ENCODE measurements around the gene CT47B1.
"Not testable (repeated sequence)": the region's sequence is repeated elsewhere in the genome, so short reads cannot be mapped to it uniquely, and the experiment has no call there.

CT47B1 gene

GRCh38 chrX:120875766-120876165 lies at the start of gene CT47B1:
TSS of gene CT47B1 (minus strand) at chrX:120875866. CDS start at chrX:120875670, 196 bp downstream.
- not testable (repeated sequence) for H3K9me3 Mint-ChIP-seq; H3K27me3 Mint-ChIP-seq (ENCODE audit: low read depth); H3K36me3 Mint-ChIP-seq (ENCODE audit: low read depth); H3K4me3 Mint-ChIP-seq; H3K4me1 Mint-ChIP-seq; H3K27ac Mint-ChIP-seq

- Mint-ChIP-seq H3K27me3 (ENCODE audit: low read depth) (peaks cover 3% of the 10 kb centered on the region), H3K4me3 (no peak overlapping the region), H3K27ac (no peak overlapping the region), H3K9me3 (peaks cover 6% of the 10 kb centered on the region), H3K4me1 (no peaks in the 10 kb centered on the region), H3K36me3 (ENCODE audit: low read depth) (no peaks in the 10 kb centered on the region)
- TF ChIP-seq CTCF (IDR thresholded peaks at IDR 0.05; ENCODE audit: unreplicated experiment in 3 of 3): no peak
These were observed 748 bp downstream of the CT47B1 start for GRCh38 chrX:120874678-120875557.

GRCh38 chrX:120857240-120857639 lies 18.4 kb downstream of the CT47B1 start:
- no peaks in the 10 kb centered on the region for H3K4me1 Mint-ChIP-seq
- TF ChIP-seq CTCF (IDR thresholded peaks at IDR 0.05; ENCODE audit: unreplicated experiment in 3 of 3): no peak

GRCh38 chrX:120840827-120841226 lies 34.8 kb downstream of the CT47B1 start:
- H3K36me3 Mint-ChIP-seq (ENCODE audit: low read depth): no peaks in the 10 kb centered on the region

More at GRCh38 chrX:120857240-120857639, 18.4 kb downstream of the CT47B1 start:
- peaks cover 7% of the 10 kb centered on the region for H3K9me3 Mint-ChIP-seq
- H3K4me3 Mint-ChIP-seq: no peak overlapping the region
- H3K27ac Mint-ChIP-seq: no peak overlapping the region
- no peaks in the 10 kb centered on the region for H3K27me3 Mint-ChIP-seq (ENCODE audit: low read depth)
- no peaks in the 10 kb centered on the region for H3K36me3 Mint-ChIP-seq (ENCODE audit: low read depth)

GRCh38 chrX:120839491-120839890 lies 36.2 kb downstream of the CT47B1 start:
- no peak overlapping the region for H3K27ac Mint-ChIP-seq
- H3K4me3 Mint-ChIP-seq: no peak overlapping the region
- H3K36me3 Mint-ChIP-seq (ENCODE audit: low read depth): no peaks in the 10 kb centered on the region
- H3K27me3 Mint-ChIP-seq (ENCODE audit: low read depth): no peaks in the 10 kb centered on the region
- H3K4me1 Mint-ChIP-seq: no peaks in the 10 kb centered on the region
- peaks cover 8% of the 10 kb centered on the region for H3K9me3 Mint-ChIP-seq
- no peak for TF ChIP-seq CTCF (IDR thresholded peaks at IDR 0.05; ENCODE audit: unreplicated experiment in 3 of 3)

More at GRCh38 chrX:120840827-120841226, 34.8 kb downstream of the CT47B1 start:
- H3K27ac Mint-ChIP-seq: no peak overlapping the region
- TF ChIP-seq CTCF (IDR thresholded peaks at IDR 0.05; ENCODE audit: unreplicated experiment in 3 of 3): no peak
- H3K27me3 Mint-ChIP-seq (ENCODE audit: low read depth): no peaks in the 10 kb centered on the region
- H3K4me1 Mint-ChIP-seq: no peaks in the 10 kb centered on the region
- peaks cover 9% of the 10 kb centered on the region for H3K9me3 Mint-ChIP-seq
- H3K4me3 Mint-ChIP-seq: no peak overlapping the region

- not testable (repeated sequence) for H3K27me3 Mint-ChIP-seq (ENCODE audit: low read depth); H3K36me3 Mint-ChIP-seq (ENCODE audit: low read depth); H3K4me3 Mint-ChIP-seq; H3K27ac Mint-ChIP-seq; H3K4me1 Mint-ChIP-seq
- H3K9me3 Mint-ChIP-seq: peaks cover 25% of the 10 kb centered on the region
These were observed 48.5 kb downstream of the CT47B1 start for GRCh38 chrX:120827213-120827612.

GRCh38 chrX:120825146-120825545 lies 50.5 kb downstream of the CT47B1 start:
- H3K27me3 Mint-ChIP-seq (ENCODE audit: low read depth): no peaks in the 10 kb centered on the region
- peaks cover 15% of the 10 kb centered on the region for H3K9me3 Mint-ChIP-seq
- TF ChIP-seq CTCF (IDR thresholded peaks at IDR 0.05; ENCODE audit: unreplicated experiment in 3 of 3): no peak
- no peak overlapping the region for H3K4me3 Mint-ChIP-seq
- no peak overlapping the region for H3K27ac Mint-ChIP-seq
- H3K4me1 Mint-ChIP-seq: no peaks in the 10 kb centered on the region
- no peaks in the 10 kb centered on the region for H3K36me3 Mint-ChIP-seq (ENCODE audit: low read depth)
